Effector memory CD4-positive, alpha-beta T cell (primary cell): ENCODE measurements around the gene LDHAL6A.

Experiments used
- DNase-seq, 3 donors: peaks; one replicate each; pipeline ENCODE4 v3.0.0-alpha.2; 2020
- H3K27ac ChIP-seq: 2 replicates; pipeline ENCODE4 v1.7.0; 2013; ENCODE audit warnings: mild to moderate bottlenecking, low read length, moderate library complexity; ENCODE audit not compliant: insufficient read depth, poor library complexity, severe bottlenecking
- H3K27me3 ChIP-seq: replicated peaks from 2 replicates; pipeline ENCODE4 v1.7.0; 2013; ENCODE audit warnings: mild to moderate bottlenecking, low read length; ENCODE audit not compliant: insufficient read depth, control insufficient read depth, poor library complexity, severe bottlenecking
- H3K36me3 ChIP-seq: 2 replicates; pipeline ENCODE4 v1.7.0; 2013; ENCODE audit warnings: mild to moderate bottlenecking, low read length, moderate library complexity; ENCODE audit not compliant: control insufficient read depth, insufficient read depth
- H3K4me1 ChIP-seq: 2 replicates; pipeline ENCODE4 v1.7.0; 2013; ENCODE audit warnings: low read length, mild to moderate bottlenecking; ENCODE audit not compliant: control insufficient read depth, insufficient read depth, poor library complexity, severe bottlenecking
- H3K4me3 ChIP-seq: 2 replicates; pipeline ENCODE4 v1.7.0; 2013; ENCODE audit warnings: low read length, low read depth, mild to moderate bottlenecking; ENCODE audit not compliant: insufficient read depth, poor library complexity, severe bottlenecking
- H3K9me3 ChIP-seq: 2 replicates; pipeline ENCODE4 v1.7.0; 2013; ENCODE audit warnings: mild to moderate bottlenecking, low read length, moderate library complexity; ENCODE audit not compliant: control insufficient read depth

Gene LDHAL6A

GRCh38 chr11:18485913-18486528, 30.4 kb downstream of the LDHAL6A start:
- H3K27ac ChIP-seq, result no peak overlapping the region
- no peaks in the 10 kb centered on the region for H3K4me1 ChIP-seq
- H3K4me3 ChIP-seq, result no peak overlapping the region
- no peak for DNase-seq
- H3K9me3 ChIP-seq, result no peaks in the 10 kb centered on the region
- H3K27me3 ChIP-seq, result no peaks in the 10 kb centered on the region
- peaks cover 43% of the 10 kb centered on the region for H3K36me3 ChIP-seq

GRCh38 chr11:18490319-18490718, 34.7 kb downstream of the LDHAL6A start:
- H3K27ac ChIP-seq, result no peak overlapping the region
- H3K27me3 ChIP-seq, result no peaks in the 10 kb centered on the region
- no peaks in the 10 kb centered on the region for H3K9me3 ChIP-seq
- H3K4me3 ChIP-seq, result no peak overlapping the region
- H3K4me1 ChIP-seq, result no peaks in the 10 kb centered on the region
- peaks cover 31% of the 10 kb centered on the region for H3K36me3 ChIP-seq
- DNase-seq, result no peak

- peaks cover 32% of the 10 kb centered on the region for H3K36me3 ChIP-seq
- H3K9me3 ChIP-seq, result no peaks in the 10 kb centered on the region
- H3K27me3 ChIP-seq, result no peaks in the 10 kb centered on the region
- no peak for DNase-seq
- H3K4me1 ChIP-seq, result no peaks in the 10 kb centered on the region
- H3K4me3 ChIP-seq, result no peak overlapping the region
- no peak overlapping the region for H3K27ac ChIP-seq
Observed at GRCh38 chr11:18490736-18491485, 35.3 kb downstream of the LDHAL6A start.

DNA sequence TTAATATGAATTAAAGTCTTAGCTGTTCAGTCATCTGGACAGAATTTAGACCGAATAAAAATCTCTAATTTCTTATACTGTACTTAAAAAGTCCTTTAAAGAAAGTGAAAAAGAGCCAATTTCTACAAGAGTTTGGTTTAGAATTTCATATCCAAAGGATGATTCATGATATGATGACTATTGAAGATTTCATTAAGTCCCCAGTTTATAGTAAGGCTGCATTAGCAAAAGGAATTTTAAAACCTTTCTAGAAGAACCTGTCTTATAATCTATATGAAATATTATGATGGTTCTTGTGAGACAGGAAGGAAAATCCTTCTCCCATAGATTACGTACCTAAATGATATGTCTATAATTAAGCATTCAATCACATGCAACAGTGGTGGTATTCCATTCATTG, 36.3 kb downstream of the LDHAL6A start:
- peaks cover 37% of the 10 kb centered on the region for H3K36me3 ChIP-seq
- no peaks in the 10 kb centered on the region for H3K27me3 ChIP-seq
- no peak for DNase-seq
- no peaks in the 10 kb centered on the region for H3K4me1 ChIP-seq
- H3K9me3 ChIP-seq, result no peaks in the 10 kb centered on the region
- no peak overlapping the region for H3K4me3 ChIP-seq
- no peak overlapping the region for H3K27ac ChIP-seq

DNA sequence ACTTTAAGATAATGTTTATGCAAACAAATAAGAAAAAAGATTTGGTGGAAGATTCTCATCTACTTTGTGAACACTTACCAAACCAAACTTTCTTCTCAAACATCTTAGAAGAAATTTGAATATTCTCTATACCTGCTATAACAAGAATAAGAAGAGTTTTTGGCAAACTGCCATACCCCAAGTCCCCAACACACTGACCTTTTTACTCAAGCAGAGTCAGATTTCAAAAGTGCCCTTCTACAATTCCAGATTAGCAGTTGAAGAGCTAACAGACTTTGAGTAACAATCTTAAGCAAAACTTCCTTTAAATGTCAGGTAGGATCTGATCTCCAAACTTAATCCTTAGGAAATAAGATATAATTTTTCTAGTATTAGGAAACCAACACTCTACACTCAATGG, 37.2 kb downstream of the LDHAL6A start:
- no peak overlapping the region for H3K4me3 ChIP-seq
- no peaks in the 10 kb centered on the region for H3K4me1 ChIP-seq
- no peaks in the 10 kb centered on the region for H3K27me3 ChIP-seq
- no peak overlapping the region for H3K27ac ChIP-seq
- no peaks in the 10 kb centered on the region for H3K9me3 ChIP-seq
- DNase-seq, result no peak
- H3K36me3 ChIP-seq, result peaks cover 37% of the 10 kb centered on the region

DNA sequence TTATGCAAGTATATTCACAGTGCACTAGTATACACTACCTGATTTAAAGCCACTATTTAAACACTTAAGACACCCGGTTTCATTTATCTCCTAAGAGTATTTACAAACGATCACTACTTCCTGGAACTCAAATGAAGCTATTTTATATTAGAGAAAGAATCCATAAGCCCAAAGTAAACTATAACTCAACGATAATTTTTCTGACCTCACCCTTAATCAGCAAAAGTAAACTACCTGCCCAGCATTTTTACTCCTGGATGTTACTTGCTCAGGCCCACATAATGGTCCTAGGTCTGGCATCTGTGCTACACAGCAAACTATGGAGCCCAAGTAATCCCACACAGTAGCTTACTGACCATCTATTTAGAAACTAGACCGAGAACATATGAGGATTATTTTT, 37.7 kb downstream of the LDHAL6A start:
- H3K27ac ChIP-seq, result no peak overlapping the region
- H3K9me3 ChIP-seq, result no peaks in the 10 kb centered on the region
- H3K4me1 ChIP-seq, result no peaks in the 10 kb centered on the region
- peaks cover 37% of the 10 kb centered on the region for H3K36me3 ChIP-seq
- DNase-seq, result no peak
- H3K4me3 ChIP-seq, result no peak overlapping the region
- no peaks in the 10 kb centered on the region for H3K27me3 ChIP-seq

- H3K9me3 ChIP-seq, result no peaks in the 10 kb centered on the region
- no peaks in the 10 kb centered on the region for H3K27me3 ChIP-seq
- no peaks in the 10 kb centered on the region for H3K4me1 ChIP-seq
- DNase-seq, result no peak
- H3K27ac ChIP-seq, result no peak overlapping the region
- H3K4me3 ChIP-seq, result no peak overlapping the region
- H3K36me3 ChIP-seq, result peaks cover 44% of the 10 kb centered on the region
Observed at GRCh38 chr11:18495271-18495670, 39.6 kb downstream of the LDHAL6A start.

DNA sequence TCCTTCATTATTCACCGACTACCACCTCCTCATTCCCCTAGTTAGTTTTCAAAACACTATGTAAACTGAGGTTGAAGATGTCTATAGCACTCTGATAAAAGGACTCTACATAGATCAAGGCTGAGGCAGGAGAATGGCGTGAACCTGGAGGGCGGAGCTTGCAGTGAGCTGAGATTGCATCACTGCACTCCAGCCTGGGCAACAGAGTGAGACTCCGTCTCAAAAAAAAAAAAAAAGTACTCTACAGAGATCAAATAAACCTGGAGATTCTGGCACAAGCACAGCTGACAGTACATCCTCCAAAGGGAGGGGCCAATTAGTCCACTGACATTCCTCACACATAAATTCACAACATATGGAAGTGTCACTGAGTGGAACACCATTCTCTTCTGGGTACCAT, 40.0 kb downstream of the LDHAL6A start:
- no peaks in the 10 kb centered on the region for H3K4me1 ChIP-seq
- H3K27me3 ChIP-seq, result no peaks in the 10 kb centered on the region
- peaks cover 40% of the 10 kb centered on the region for H3K36me3 ChIP-seq
- H3K27ac ChIP-seq, result no peak overlapping the region
- DNase-seq, result no peak
- no peaks in the 10 kb centered on the region for H3K9me3 ChIP-seq
- no peak overlapping the region for H3K4me3 ChIP-seq

GRCh38 chr11:18498039-18498438, 42.4 kb downstream of the LDHAL6A start:
- Histone ChIP-seq H3K36me3 (peaks cover 41% of the 10 kb centered on the region), H3K4me3 (no peak overlapping the region), H3K4me1 (no peaks in the 10 kb centered on the region), H3K9me3 (no peaks in the 10 kb centered on the region), H3K27me3 (no peaks in the 10 kb centered on the region), H3K27ac (no peak overlapping the region)
- no peak for DNase-seq

DNA sequence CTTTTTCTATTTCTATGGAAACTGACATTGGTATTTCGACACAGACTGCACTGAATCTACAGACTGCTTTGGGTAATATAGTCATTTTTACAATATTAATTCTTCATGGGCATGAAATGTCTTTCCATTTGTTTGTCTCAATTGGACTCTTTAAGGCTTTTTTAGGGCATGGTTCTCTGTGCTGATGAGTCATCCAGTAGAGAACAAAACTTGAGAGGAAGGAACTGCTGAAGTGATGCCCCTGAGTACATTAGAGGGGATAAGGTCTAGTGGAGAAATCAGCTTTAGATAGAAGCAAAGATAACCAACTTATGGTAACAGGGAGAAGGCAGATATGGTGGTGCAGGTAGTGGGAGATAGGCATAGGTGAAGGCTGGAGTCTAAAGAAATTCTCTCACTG, 46.0 kb downstream of the LDHAL6A start:
- H3K27ac ChIP-seq, result no peak overlapping the region
- DNase-seq, result no peak
- H3K27me3 ChIP-seq, result no peaks in the 10 kb centered on the region
- H3K9me3 ChIP-seq, result no peaks in the 10 kb centered on the region
- peaks cover 47% of the 10 kb centered on the region for H3K36me3 ChIP-seq
- no peak overlapping the region for H3K4me3 ChIP-seq
- no peaks in the 10 kb centered on the region for H3K4me1 ChIP-seq
